ENCODE measurements around the gene TBCEL.

The TBCEL gene

GRCh38 chr11:121068787-121069186 is 44.9 kb downstream of the TBCEL start:
- no peak overlapping the region for H3K4me3 ChIP-seq (ENCODE audit: low read depth, low read length)
- DNase-seq (ENCODE audit: low read depth): no peak
- TF ChIP-seq CTCF (IDR thresholded peaks at IDR 0.05; ENCODE audit: insufficient read depth, low read depth, low read length, missing control alignments): no peak

GRCh38 chr11:121070951-121071845 is 47.3 kb downstream of the TBCEL start:
- no peak for TF ChIP-seq CTCF (IDR thresholded peaks at IDR 0.05; ENCODE audit: insufficient read depth, low read depth, low read length, missing control alignments)
- no peak for DNase-seq (ENCODE audit: low read depth)
- no peak overlapping the region for H3K4me3 ChIP-seq (ENCODE audit: low read depth, low read length)

- DNase-seq (ENCODE audit: low read depth): no peak
- TF ChIP-seq CTCF (IDR thresholded peaks at IDR 0.05; ENCODE audit: insufficient read depth, low read depth, low read length, missing control alignments): no peak
- no peak overlapping the region for H3K4me3 ChIP-seq (ENCODE audit: low read depth, low read length)
These were observed 48.0 kb downstream of the TBCEL start for GRCh38 chr11:121071846-121072450.

- no peak for TF ChIP-seq CTCF (IDR thresholded peaks at IDR 0.05; ENCODE audit: insufficient read depth, low read depth, low read length, missing control alignments)
- H3K4me3 ChIP-seq (ENCODE audit: low read depth, low read length): no peak overlapping the region
- DNase-seq (ENCODE audit: low read depth): no peak
These were observed 57.4 kb downstream of the TBCEL start for GRCh38 chr11:121081321-121081720.

GRCh38 chr11:121082219-121082618 is 58.3 kb downstream of the TBCEL start:
- H3K4me3 ChIP-seq (ENCODE audit: low read depth, low read length): no peak overlapping the region
- no peak for TF ChIP-seq CTCF (IDR thresholded peaks at IDR 0.05; ENCODE audit: insufficient read depth, low read depth, low read length, missing control alignments)
- no peak for DNase-seq (ENCODE audit: low read depth)

- H3K4me3 ChIP-seq (ENCODE audit: low read depth, low read length): no peak overlapping the region
- DNase-seq (ENCODE audit: low read depth): no peak
- no peak for TF ChIP-seq CTCF (IDR thresholded peaks at IDR 0.05; ENCODE audit: insufficient read depth, low read depth, low read length, missing control alignments)
These were observed 58.8 kb downstream of the TBCEL start for GRCh38 chr11:121082670-121083069.
